GM12892 (cell line): ENCODE results near the gene IDH2.

Experiments
- POLR2A ChIP-seq: IDR thresholded peaks from 2 replicates; pipeline ENCODE4 v1.6.1; 2011; ENCODE audit warnings: low read depth, low read length, control low read depth
- POLR2AphosphoS5 ChIP-seq: IDR thresholded peaks from 2 replicates; pipeline ENCODE4 v1.6.1; 2011; ENCODE audit warnings: low read depth, low read length, control low read depth

DNA sequence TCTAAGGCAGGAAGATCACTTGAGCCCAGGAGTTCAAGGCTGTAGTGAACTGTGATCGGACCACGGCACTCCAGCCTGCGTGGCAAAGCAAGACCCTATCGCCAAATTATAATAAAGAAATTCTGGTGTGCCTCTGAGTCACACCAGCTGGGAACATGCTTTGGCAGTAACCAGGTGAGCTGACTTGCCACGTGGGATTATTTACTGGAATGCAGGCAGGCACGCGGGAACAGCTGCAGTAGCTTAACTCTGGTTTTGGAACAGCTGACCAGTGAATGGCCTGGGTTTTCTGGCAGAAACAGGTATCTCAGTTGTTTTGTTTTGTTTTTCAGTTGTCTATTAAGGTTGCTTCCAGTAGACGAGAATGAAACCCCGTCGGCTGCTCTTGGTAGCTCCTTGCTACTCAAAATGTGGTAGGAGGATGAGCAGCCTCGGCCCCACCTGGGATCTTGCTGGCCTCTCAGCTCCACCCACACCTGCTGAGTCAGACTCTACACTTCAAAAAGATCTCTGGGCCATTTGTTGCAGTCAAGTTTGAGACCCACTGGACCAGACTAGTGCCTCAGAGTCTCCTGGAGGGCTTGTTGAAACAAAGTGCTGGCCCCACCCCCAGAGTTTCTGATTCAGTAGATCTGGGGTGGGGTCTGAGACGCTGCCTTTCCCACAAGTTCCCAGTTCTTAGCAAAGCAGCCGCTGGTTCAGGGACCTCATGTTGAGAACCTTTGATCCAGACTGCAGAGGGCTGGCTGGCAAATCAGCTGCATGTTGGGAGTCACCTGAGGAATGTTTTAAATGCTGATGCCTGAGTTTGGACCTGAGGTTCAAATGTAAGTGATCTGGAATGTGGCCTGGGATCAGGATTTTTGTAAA is 26.6 kb downstream of the IDH2 start:
- TF ChIP-seq POLR2A (no peak), POLR2AphosphoS5 (no peak)
